DMS 273 (cell line): ENCODE data around the gene SULT1C3.
A peak's percentile ranks its signal among the peaks of the same experiment; 100 is the strongest.

Source experiments
- DNase-seq: peaks from one replicate; lab custom pipeline; 2025; ENCODE audit not compliant: unreplicated experiment; lab: John Stamatoyannopoulos, UW

Gene SULT1C3

DNA sequence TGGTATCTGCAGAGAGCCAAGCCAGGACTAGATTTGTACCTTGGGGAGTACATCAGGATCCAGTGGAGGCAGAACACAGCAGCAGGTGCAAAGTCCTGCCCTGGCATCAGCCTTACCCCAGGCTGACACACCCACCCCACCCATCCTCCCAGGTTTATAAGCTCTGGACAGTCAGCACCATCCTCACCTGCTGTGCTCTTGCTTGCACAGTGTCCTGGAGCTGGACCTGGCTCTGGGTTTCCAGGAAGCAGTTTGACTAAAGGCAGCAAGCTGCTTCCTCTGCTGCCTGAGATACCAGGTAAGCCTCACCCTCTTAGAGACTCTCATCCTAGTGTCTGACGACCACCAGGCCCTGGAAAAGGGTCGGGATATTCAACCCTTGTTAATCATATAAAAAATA lies at the start of gene SULT1C3:
Gene SULT1C3, plus strand, starts transcription at position 183 of the 400 bp plus-strand sequence. CDS start 7,227 bp downstream, outside the sequence.
- DNase-seq: no peak

DNA sequence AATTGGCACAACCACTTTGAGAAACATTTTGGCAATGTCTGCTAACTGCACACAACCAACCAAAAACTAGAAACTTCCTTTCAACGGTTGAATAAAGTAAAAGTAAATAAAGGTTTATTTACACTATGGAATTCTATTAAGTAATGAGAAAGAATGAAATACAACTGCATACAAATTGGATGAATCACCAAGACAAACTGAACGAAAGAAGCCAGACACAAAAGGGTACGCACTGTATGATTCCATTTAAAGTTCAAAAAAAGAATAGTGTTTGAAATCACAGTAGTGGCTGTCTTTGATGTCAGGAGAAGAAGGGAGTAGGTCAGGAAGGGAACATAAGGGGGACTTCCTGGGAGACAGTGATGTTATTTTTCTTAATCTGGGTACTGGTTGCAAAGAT lies 46.5 kb upstream of the SULT1C3 start:
- DNase-seq: no peak

DNA sequence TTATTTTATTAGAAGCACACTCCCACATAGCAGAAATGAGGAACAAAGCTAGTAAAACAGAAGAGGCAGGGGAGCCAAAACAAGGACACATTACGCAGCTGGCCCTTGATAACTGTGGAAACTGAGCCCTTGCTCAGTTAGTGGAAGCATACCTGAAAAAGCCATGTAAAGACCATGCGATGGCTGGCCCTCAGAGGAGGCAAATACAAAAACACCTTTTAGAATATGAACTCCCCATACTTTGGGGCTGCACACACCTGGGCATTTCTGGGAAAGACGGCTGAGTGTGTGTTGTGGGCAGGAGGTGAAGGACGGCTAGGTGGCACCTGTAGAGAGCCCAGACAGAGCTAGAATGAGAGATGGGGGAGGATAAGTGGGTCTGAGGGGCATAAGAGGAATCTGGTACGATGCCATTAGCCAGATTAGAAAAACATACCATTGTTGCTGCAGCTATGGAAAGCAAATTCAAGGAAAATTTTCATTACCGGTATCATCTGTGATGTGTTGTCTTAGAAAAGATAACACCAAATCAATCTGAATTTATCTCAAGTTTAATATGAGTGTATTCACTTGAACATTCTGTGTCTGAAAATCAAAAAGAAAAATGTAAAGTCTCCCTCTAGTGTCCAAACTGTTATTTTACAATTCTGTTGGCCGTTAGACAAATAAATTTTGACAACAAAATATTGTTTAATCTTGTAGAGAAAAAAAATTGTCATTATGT lies 45.2 kb upstream of the SULT1C3 start:
- DNase-seq: peak; percentile 48

DNA sequence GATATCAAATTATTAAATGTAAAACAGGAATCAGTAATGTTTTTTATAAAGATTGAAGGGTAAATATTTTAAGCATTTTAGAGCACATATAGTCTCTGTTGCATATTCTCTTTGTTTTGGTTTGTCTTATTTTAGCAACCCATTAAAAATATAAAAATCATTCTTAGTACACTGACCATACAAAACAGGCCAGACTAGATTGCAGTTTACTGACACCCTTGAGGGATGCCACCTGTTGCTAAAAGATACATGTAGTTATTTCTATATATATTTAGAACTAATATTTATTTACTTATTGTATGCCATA lies 44.7 kb upstream of the SULT1C3 start:
- DNase-seq: no peak

DNA sequence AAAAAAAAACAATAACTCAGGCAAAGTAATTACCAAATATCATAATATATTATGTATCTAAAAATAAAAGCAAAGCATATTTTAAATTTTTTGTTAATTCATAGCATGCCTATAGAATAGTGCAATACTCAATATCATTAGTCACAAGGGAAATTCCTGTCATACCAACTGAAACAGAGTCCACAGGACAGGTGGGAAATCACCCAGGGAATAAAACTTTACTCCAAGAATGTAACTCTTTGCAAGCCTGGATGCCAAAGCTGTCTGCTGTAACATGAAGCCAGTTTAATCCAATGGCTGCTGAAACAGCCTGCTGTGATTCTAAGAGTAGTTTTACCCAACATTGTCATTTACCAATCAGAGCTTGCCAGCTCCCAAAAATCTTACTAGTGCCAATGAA lies 40.0 kb upstream of the SULT1C3 start:
- no peak for DNase-seq

DNA sequence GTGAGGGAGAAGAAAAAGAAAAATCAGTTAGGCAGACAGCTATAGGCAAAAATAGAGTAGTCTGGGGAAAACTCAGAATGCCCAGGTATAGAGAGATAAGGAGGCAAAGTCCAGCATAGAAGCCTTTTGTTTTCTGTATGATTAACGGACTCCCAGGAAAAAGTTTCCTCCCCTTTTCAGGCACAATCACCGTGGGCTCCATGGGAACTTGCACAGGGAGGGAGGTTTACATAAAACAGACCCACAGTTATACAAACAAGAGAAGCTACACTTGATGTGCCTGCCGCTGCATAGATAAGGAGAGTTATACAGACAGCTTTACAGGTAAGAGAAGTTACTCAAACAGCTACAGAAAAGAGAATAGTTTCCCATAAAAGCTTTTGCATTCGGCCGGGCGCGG lies 39.2 kb upstream of the SULT1C3 start:
- no peak for DNase-seq

DNA sequence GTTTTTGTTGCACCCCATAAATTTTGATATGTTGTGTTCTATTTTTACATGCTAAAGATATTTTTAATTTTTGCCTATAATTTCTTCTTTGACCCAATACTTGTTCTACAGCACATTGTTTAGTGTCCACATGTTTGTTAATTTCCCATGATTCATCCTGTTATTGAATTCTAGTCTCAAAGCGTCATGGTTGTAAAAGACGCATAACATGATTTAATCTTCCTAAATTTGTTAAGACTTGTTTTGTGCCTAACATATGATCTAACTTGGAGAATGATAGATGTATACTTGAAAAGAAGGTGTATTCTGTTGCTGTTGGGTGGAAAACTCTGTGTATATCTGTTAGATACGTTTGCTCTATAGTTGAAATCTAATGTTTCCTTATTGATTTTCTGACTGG lies 27.1 kb upstream of the SULT1C3 start:
- DNase-seq: no peak

DNA sequence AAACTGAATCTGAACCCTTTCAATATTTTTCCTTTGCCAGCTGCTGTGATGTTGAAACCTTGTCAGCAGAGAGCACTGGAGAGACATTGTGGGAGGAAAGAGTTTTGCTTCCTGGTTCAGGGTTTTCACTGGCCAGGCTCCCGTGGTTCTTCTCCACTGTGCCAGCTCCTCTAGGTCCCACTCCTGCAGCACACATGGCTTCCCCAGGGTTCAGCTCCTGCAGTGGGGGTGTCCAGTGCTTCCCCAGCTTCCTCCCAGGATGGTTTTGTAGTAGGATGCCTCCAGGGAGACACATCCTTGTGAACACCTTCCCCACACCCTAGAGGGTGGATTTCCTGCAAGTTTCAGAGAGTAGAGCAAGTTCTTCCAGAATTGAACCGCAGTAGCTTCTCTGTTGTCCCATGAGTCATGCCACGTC lies 24.0 kb upstream of the SULT1C3 start:
- DNase-seq: peak; percentile 29

DNA sequence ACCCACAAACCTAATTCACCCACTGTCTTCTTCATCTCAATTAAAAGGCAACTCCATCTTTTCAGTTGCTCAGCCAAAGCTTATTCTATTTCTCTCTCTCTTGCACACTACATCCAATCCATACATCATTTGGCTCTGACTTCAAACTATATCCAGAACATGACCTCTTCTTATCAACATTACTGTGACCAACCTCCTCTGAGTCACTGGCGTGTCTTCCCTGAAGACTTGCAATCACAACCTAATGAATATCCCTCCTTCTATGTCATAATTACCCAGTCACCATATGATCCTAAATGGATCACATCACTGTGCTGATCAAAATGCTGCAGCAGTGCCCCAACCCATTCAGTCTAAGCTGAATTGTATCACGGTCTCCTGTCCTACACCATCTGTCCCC lies 22.6 kb upstream of the SULT1C3 start:
- no peak for DNase-seq

DNA sequence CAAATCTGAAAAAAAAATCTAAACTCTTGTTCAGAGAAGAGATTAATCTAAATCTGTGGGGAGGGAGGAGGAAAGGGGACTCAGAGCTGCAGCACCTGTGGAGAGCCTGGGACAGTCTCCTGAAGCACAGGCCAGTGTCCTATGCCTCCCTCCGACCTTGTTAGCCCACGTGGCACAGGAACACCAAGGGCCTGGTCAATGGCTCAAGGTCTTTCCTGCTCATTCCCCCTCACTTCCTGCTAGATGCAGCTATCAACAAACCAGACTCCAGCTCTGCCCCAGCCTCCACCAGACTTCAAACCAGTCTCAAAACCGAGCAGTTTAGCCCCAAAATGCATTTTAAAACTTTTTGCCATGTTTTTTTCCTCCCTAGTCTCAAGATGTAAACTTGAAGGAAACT lies 20.1 kb upstream of the SULT1C3 start:
- DNase-seq: no peak

DNA sequence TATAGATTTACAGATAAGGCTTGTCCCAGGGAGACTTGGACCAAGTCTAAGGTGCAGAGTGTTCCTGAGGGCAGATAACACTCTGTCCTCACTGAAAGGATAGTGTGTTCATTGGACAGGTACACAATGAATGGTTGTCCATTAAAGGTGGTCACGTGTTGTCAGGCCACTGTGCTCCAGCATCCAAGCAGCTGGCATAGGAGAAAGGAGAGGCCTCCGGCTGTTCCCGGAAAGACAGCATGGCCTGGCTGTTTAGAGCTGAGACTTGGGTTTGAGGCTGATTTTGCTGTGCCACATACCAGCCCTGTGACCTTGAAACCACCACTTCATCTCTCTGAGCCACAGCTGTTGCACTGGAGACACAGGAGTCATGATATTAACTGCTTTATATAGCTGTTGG lies 19.6 kb upstream of the SULT1C3 start:
- DNase-seq: no peak

DNA sequence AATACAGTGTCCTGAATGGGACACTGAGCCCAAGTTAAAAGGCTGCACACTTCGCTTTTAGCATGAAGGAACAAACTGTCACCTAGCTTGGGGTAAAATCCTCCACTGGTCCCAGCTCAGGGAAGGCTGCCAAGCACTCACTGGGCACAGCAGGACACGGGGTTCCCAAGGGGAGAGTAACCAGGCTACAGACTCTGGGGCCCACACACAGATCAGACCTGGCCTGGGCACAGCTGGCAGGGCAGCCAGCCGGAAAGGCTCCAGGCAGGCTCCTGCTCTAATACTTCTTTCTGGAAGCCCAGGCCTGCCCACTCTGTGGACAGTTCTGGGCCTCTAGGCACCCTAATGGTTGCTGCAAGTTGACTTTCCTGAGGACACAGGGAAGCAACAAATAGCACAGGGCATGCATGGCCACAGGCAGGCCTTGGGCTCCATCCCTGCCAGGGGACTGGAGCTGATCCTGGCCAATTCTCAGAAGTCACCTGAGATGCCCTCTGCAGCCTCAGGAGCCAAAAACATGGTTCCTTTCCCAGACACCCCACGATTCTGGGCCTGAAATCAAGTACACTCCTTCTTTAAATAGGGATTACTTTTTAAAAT lies 18.7 kb upstream of the SULT1C3 start:
- peak; percentile 20 for DNase-seq

DNA sequence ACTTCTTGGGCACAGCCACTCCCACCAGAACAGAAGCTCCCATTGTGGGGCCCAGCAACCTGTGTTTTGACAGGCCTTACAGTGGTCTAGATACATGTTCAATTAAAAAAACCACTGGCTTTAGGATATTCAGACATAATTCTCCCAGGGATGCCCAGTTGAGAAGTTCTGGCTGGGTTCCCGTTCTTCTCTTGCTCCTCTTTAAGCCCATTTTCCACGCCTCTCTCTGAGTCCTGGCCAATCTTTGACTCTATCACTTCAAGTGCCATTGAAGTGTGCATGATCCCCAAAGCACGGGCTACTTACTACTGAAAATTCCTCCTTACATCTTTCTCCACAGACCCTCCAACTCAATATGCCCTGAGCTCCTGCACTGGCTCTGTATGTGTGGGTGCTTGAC lies 17.5 kb upstream of the SULT1C3 start:
- no peak for DNase-seq

DNA sequence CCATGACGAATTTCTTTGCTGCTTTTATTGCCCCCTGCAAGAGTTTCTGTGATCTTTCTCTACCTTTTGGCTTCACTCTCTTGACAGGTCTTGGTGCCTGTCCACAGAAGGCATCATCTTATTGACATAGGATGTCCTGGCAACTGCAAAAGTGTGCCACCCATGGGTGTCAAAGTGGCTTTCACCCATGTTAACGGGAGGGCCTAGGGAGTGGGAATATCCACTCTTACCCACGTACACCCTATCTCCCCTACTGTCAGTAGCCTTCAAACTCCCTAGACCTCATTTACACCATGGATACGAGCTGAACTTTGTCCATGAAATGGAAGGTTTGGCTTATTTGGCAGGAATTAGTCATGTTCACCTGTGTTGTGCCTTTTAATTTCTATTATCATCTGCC lies 16.2 kb upstream of the SULT1C3 start:
- no peak for DNase-seq

DNA sequence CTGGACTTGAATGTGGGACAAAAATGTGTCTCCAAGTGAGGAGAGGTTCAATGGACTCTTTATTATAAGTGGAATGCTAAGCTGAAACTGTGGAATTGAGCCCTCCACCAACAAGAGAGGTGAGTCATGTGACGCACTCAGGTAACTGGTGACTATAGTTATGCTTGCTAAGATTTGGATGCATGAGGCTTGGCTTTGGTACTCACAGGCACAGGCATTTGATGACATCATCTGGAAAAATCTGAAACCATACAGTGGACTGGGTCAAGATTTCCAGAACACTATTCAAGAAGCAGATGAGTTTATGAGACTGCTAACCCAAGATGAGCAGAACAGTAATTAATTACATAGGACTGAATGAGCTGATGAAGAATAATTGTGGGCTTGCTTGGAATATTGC lies 15.7 kb upstream of the SULT1C3 start:
- DNase-seq: no peak

DNA sequence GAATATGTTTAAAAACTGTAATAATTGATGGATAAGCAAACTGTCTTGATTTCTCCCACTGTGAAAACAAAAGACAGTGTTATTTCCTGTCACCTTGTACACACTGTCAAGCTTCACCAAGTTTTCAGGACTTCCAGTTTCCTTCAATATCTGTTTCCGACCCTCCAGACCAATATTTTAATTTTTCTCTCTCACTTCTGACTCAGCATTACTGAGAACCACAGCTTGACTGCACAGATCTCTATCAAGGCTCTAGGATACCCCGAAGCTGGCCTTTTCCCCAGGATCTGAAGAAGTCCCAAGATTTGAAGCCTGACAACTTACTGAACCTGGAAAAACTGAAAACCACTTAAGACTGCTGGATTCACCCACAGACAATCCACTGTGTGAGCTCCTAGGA lies 13.2 kb upstream of the SULT1C3 start:
- no peak for DNase-seq

DNA sequence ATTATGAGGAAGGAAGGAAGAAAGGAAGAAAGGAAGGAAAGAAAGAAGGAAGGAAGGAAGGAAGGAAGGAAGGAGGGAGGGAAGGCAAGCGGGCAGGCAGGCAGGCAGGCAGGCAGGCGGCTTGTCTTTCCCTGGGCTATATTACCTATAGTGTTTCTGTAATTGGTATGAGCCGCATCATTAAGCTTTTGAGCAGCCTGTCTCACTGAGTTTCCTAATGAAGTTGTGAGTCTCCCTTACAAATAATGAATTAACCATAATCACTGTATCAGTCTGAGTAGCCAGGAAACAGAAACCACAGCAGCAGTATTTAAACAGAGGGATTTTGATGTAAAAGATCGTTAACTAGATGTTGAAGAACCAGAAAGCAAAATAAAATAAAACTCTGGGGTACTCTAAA lies 11.8 kb upstream of the SULT1C3 start:
- no peak for DNase-seq

DNA sequence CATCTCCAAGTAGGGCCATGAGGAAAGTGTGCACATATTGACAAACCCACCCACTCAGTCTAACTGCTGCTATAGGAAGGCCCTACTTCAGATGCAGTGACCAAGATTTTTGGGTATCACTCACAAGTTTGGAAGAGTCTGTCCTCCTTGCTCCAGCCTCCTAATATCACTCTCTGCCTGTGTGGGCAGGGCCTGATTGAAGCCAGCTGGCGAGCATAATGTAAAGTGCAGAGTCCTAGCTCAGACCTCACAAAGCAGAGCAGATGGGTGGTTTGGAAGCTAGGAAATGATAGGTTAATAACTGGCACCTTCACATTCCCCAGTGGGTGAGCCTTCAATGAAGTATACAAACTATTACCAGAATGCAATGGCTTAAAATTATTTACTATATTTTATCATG lies 11.2 kb upstream of the SULT1C3 start:
- DNase-seq: peak; percentile 73

DNA sequence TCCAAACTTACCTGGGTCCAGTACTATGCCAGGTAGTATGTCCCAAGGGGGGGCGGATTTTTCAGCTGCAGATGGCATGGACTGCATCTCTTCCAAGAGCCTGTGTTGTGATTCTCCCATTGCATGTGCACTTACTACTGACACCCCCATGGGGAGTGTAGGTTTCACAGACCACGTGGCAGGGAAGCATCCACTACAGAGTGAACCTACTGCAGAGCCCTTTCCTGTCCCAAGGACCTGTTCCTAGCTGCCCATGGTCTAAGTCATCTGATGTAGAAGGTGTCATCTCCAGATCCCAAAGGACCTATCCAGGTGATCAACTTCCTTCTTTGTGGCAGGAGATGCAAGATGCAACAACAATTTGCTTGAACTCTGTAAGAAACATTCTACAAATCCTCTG lies 9.9 kb upstream of the SULT1C3 start:
- no peak for DNase-seq

DNA sequence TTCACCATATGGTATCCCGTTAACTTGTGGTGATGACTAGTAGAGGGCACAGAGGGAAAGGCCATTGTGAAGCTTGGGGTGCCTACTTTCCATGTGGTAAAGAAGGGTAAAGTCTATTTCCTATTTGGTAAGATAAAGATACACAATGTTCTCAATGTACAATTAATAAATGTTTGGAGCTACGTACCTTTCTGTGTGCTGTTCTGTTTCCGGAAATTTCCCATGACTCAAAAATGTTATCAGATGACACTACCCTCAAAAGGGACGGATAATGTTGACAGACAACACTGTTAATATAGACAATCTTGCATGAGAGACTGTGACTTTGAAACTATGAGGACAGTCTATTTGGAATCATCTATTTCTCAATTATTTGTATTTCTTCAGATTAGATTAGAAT lies 4.2 kb upstream of the SULT1C3 start:
- DNase-seq: no peak

DNA sequence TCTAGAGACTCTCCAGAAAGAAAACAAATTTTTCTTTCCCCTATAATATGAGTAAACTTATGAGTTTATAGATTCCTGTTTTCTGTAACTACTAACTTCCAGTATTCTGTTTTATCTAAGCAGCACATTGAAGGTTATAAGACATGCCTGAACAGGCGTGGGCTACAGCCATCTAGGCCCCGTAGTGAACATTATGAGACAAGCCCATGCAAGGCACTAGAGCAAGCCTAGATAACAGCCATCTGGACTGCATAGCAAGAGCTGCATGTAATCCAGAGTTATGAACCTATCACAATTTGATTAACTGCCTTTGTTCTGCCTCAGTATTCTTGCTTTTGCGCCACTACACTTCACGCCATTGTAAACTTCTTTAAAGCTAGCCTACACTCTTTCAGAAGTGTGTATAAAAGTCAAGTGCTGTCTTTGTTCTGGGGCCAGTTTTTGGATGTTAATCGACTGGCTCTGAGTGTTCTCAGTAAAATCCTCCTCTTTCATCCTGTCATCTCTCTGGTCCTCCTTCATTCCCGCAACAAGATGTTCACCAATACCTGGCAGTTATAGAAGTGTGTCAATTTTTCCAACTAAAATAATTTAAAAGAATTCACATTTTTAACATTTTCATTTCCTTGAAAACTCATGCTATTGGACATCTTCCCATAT lies 3.0 kb upstream of the SULT1C3 start:
- peak; percentile 50 for DNase-seq

DNA sequence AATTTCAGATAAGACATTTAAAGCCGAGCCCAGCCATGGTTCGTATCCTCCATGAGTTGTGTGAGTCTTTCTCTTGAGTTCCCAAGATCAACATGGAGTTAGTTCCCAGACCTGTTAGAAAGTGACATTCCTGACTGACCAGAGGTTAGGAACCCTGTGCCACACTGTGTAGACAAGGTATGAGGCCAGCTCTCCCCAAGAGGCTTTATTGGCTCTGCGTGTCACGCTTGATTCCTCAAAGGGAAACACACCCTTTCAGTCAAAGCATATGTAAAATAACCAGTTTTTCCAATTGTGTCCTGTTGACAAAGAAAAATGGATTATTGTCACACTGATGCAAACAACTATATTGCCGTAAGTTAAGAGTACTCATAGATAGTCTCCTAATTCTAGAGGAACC lies 1.2 kb downstream of the SULT1C3 start:
- no peak for DNase-seq

DNA sequence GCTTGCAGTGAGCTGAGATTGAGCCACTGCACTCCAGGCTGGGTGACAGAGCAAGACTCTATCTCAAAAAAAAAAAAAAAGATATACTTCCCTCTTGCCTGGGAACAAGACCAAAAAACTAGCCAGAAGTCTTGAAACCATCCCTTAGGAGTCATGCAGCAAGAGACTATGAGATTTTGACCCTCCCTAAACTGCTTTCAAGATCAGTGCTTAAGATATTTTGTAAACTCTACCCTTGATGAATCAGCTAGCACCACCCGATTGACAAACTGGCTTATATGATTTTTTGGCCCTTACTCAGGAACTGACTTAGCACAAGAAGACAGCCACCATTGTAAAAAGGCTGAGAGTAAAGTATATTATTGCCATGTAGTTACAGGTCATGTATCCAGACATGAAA lies 3.8 kb downstream of the SULT1C3 start:
- no peak for DNase-seq
